ENCODE results near the gene OTUD5. TPM values are rescaled to one million over a fixed set of nuclear protein-coding genes. Genes with fewer than 3 reads are reported as not detected.

Gene OTUD5
- total RNA-seq, 1 donor from 2014 or later: 18.4 TPM

GRCh38 chrX:48911412-48912182, 45.8 kb downstream of the OTUD5 start, which contains the start of gene SLC35A2:
SLC35A2 (minus strand) TSS chrX:48911646; CDS start chrX:48911636, 10 bp downstream.
- peaks cover 3% of the 10 kb centered on the region for H3K36me3 ChIP-seq (ENCODE audit: control insufficient read depth, insufficient read depth, low read length)
- peak; percentile 13 for FAIRE-seq
- H3K4me3 ChIP-seq (ENCODE audit: low read depth, low read length): peak within 1 kb of the TSS; percentile 55
- TF ChIP-seq CTCF (IDR thresholded peaks at IDR 0.05; ENCODE audit: insufficient read depth, low read length, severe bottlenecking): no peak
- DNase-seq (ENCODE audit: low read depth): peak; percentile 78
- H3K27me3 ChIP-seq (ENCODE audit: control insufficient read depth, insufficient read depth, low read length): no peaks in the 10 kb centered on the region

- FAIRE-seq: no peak
- H3K36me3 ChIP-seq (ENCODE audit: control insufficient read depth, insufficient read depth, low read length): peaks cover 3% of the 10 kb centered on the region
- peak overlapping the region; percentile 55 for H3K4me3 ChIP-seq (ENCODE audit: low read depth, low read length)
Measured at GRCh38 chrX:48910926-48911411, 46.4 kb downstream of the OTUD5 start.

GRCh38 chrX:48909703-48910294, 47.6 kb downstream of the OTUD5 start:
- no peak for DNase-seq (ENCODE audit: low read depth)
- FAIRE-seq: no peak
- TF ChIP-seq CTCF (IDR thresholded peaks at IDR 0.05; ENCODE audit: insufficient read depth, low read length, severe bottlenecking): no peak

More at GRCh38 chrX:48910926-48911411, 46.4 kb downstream of the OTUD5 start:
- H3K27me3 ChIP-seq (ENCODE audit: control insufficient read depth, insufficient read depth, low read length): no peaks in the 10 kb centered on the region
- TF ChIP-seq CTCF (IDR thresholded peaks at IDR 0.05; ENCODE audit: insufficient read depth, low read length, severe bottlenecking): no peak
- no peak for DNase-seq (ENCODE audit: low read depth)

GRCh38 chrX:48908600-48908999, 48.8 kb downstream of the OTUD5 start:
- H3K27me3 ChIP-seq (ENCODE audit: control insufficient read depth, insufficient read depth, low read length): no peaks in the 10 kb centered on the region
- H3K4me3 ChIP-seq (ENCODE audit: low read depth, low read length): no peak overlapping the region
- DNase-seq (ENCODE audit: low read depth) (no peak), FAIRE-seq (no peak)
- TF ChIP-seq CTCF (IDR thresholded peaks at IDR 0.05; ENCODE audit: insufficient read depth, low read length, severe bottlenecking): no peak
- H3K36me3 ChIP-seq (ENCODE audit: control insufficient read depth, insufficient read depth, low read length): peaks cover 2% of the 10 kb centered on the region

More at GRCh38 chrX:48909703-48910294, 47.6 kb downstream of the OTUD5 start:
- Histone ChIP-seq H3K36me3 (ENCODE audit: control insufficient read depth, insufficient read depth, low read length) (peaks cover 2% of the 10 kb centered on the region), H3K4me3 (ENCODE audit: low read depth, low read length) (no peak overlapping the region), H3K27me3 (ENCODE audit: control insufficient read depth, insufficient read depth, low read length) (no peaks in the 10 kb centered on the region)

- TF ChIP-seq CTCF (IDR thresholded peaks at IDR 0.05; ENCODE audit: insufficient read depth, low read length, severe bottlenecking): no peak
- Histone ChIP-seq H3K36me3 (ENCODE audit: control insufficient read depth, insufficient read depth, low read length) (peaks cover 4% of the 10 kb centered on the region), H3K27me3 (ENCODE audit: control insufficient read depth, insufficient read depth, low read length) (no peaks in the 10 kb centered on the region), H3K4me3 (ENCODE audit: low read depth, low read length) (no peak overlapping the region)
- FAIRE-seq: peak; percentile 7
- no peak for DNase-seq (ENCODE audit: low read depth)
Measured at GRCh38 chrX:48905090-48905790, 52.2 kb downstream of the OTUD5 start.

All from bronchial epithelial cell (primary cell).